ENCODE results near the gene MEIS2.

The MEIS2 gene

DNA sequence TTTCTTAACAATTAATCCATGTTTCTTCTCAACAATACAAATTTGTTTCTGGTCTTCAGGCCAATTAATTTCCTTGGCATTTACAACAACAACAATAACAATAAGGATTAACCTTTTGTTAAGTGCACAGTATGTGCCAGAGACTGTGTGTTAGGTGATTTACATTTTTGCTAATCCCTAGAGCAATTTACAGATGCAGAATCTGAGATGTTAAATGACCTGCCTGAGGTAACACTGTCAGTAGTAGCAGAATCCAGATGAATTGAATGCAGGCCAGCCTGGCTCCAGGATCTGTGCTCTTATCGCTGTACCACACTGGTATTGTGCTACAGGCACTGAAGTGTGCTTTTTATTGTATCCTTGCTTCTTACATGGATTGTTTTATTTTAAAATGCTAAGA lies 122.2 kb downstream of the MEIS2 start (continued):
- TF ChIP-seq, protein P1, sequence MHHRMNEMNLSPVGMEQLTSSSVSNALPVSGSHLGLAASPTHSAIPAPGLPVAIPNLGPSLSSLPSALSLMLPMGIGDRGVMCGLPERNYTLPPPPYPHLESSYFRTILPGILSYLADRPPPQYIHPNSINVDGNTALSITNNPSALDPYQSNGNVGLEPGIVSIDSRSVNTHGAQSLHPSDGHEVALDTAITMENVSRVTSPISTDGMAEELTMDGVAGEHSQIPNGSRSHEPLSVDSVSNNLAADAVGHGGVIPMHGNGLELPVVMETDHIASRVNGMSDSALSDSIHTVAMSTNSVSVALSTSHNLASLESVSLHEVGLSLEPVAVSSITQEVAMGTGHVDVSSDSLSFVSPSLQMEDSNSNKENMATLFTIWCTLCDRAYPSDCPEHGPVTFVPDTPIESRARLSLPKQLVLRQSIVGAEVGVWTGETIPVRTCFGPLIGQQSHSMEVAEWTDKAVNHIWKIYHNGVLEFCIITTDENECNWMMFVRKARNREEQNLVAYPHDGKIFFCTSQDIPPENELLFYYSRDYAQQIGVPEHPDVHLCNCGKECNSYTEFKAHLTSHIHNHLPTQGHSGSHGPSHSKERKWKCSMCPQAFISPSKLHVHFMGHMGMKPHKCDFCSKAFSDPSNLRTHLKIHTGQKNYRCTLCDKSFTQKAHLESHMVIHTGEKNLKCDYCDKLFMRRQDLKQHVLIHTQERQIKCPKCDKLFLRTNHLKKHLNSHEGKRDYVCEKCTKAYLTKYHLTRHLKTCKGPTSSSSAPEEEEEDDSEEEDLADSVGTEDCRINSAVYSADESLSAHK (tag by site-specific recombination; IDR thresholded peaks at IDR 0.05) = no peak
- TF ChIP-seq, protein P2, sequence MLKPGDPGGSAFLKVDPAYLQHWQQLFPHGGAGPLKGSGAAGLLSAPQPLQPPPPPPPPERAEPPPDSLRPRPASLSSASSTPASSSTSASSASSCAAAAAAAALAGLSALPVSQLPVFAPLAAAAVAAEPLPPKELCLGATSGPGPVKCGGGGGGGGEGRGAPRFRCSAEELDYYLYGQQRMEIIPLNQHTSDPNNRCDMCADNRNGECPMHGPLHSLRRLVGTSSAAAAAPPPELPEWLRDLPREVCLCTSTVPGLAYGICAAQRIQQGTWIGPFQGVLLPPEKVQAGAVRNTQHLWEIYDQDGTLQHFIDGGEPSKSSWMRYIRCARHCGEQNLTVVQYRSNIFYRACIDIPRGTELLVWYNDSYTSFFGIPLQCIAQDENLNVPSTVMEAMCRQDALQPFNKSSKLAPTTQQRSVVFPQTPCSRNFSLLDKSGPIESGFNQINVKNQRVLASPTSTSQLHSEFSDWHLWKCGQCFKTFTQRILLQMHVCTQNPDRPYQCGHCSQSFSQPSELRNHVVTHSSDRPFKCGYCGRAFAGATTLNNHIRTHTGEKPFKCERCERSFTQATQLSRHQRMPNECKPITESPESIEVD (tag by site-specific recombination; IDR thresholded peaks at IDR 0.05) = no peak; the same call in 1 of the 2 replicates
- no peak for TF ChIP-seq ZFP41 (tag by site-specific recombination; IDR thresholded peaks at IDR 0.05; ENCODE audit: borderline replicate concordance)
- no peak for TF ChIP-seq ZNF391 (tag by site-specific recombination; IDR thresholded peaks at IDR 0.05; ENCODE audit: borderline replicate concordance, low read depth)
- TF ChIP-seq SALL2 (tag by site-specific recombination; IDR thresholded peaks at IDR 0.05; ENCODE audit: borderline replicate concordance) = no peak

DNA sequence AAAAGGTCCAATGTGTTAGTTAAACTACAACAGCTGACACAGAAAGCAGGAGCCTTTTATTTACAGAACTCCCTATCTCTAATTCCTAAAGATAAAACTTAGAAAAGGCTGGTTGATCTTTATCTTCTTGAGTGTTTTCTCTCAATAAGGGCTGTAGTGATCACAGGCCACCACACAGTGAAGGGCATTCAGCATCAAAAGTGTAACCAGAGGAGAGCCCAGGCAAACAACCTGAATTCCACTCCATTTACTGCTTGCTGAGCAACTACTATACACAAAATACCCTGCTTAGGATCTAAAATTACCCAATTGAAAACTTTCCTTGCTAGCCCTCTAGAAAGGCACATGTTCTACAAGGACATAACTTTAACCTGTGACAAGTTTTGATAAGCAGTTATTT lies 122.7 kb downstream of the MEIS2 start:
- ChIA-PET POLR2A (interaction anchor here (1.0 kb wide), 1 partner anchor 123 kb away, joined by 5 read pairs; the partner anchor contains the start of gene MEIS2), CTCF (no interaction called here)
- no peaks in the 10 kb centered on the region for H3K36me3 ChIP-seq (ENCODE audit: control insufficient read depth in 2 of 2, insufficient read depth in 1 of 2, low read length in 2 of 2)
- H3K4me1 ChIP-seq (ENCODE audit: control insufficient read depth, insufficient read depth, low read length) = peaks cover 7% of the 10 kb centered on the region; the same call in 1 of the 2 replicates
- H3K9me3 ChIP-seq (ENCODE audit: control insufficient read depth, insufficient read depth, low read depth, low read length) = no peaks in the 10 kb centered on the region
- TF ChIP-seq ZNF664 (tag by site-specific recombination; IDR thresholded peaks at IDR 0.05) (peak; percentile 91), ZNF548 (tag by site-specific recombination; IDR thresholded peaks at IDR 0.05) (no peak)
- H3K4me3 ChIP-seq (ENCODE audit: low read depth, low read length) = no peak overlapping the region
- H3K27ac ChIP-seq (ENCODE audit: extremely low read depth, low read depth, low read length) = no peak overlapping the region

DNA sequence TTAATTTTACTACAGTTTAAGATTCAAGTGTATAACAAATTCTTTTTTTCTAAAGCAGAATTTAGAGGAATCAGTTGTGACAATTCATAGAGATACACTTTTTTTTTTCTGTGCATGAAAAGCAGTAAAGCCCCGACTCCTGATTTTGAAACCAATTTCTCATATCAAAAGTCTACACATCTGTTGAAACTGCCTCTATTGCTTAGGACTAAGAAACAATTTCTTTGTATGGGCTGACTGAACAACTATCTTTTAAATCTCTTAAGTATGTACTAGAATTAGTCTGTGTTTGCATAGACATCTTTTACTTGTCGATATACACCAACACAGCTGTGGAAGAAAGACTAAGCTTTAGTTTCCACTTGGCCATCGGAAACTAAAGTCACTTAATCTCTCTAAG lies 127.6 kb downstream of the MEIS2 start:
- no peaks in the 10 kb centered on the region for H3K9me3 ChIP-seq (ENCODE audit: control insufficient read depth, insufficient read depth, low read depth, low read length)
- peaks cover 9% of the 10 kb centered on the region; the same call in 1 of the 2 replicates for H3K4me1 ChIP-seq (ENCODE audit: control insufficient read depth, insufficient read depth, low read length)
- H3K27ac ChIP-seq (ENCODE audit: extremely low read depth, low read depth, low read length) = no peak overlapping the region
- ChIA-PET POLR2A (no interaction called here), CTCF (no interaction called here)
- TF ChIP-seq KLF1 (tag by site-specific recombination; IDR thresholded peaks at IDR 0.05) (no peak), SP3 (tag by site-specific recombination; IDR thresholded peaks at IDR 0.05) (no peak), ZNF121 (tag by site-specific recombination; IDR thresholded peaks at IDR 0.05) (no peak), ZNF558 (tag by site-specific recombination; IDR thresholded peaks at IDR 0.05) (no peak), ZNF426 (tag by site-specific recombination; IDR thresholded peaks at IDR 0.05) (no peak)
- TF ChIP-seq, protein P3, sequence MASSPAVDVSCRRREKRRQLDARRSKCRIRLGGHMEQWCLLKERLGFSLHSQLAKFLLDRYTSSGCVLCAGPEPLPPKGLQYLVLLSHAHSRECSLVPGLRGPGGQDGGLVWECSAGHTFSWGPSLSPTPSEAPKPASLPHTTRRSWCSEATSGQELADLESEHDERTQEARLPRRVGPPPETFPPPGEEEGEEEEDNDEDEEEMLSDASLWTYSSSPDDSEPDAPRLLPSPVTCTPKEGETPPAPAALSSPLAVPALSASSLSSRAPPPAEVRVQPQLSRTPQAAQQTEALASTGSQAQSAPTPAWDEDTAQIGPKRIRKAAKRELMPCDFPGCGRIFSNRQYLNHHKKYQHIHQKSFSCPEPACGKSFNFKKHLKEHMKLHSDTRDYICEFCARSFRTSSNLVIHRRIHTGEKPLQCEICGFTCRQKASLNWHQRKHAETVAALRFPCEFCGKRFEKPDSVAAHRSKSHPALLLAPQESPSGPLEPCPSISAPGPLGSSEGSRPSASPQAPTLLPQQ (tag by site-specific recombination; IDR thresholded peaks at IDR 0.05) = no peak
- H3K36me3 ChIP-seq (ENCODE audit: control insufficient read depth in 2 of 2, insufficient read depth in 1 of 2, low read length in 2 of 2) = peaks cover 0 to 2% of the 10 kb centered on the region in 2 experiments; a peak in 1 of 3 replicates
- H3K4me3 ChIP-seq (ENCODE audit: low read depth, low read length) = no peak overlapping the region

DNA sequence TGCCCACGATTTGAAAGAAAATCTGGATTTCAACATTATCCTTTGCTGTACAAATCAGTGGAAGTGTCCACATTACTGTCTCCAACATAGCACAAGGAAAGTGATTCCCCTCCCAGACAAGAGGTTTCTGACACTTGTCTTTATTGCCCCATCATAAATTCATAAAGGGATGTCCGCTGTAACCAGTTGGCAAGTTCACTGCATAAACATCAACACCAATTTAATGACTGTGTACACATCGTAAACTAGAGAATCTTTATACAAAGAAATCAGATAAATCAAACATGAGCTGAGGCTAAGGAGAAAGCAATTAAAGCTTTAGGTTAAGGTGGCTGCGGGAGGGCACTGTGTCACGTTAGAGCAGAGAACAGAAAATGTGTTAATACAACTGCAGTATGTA lies 129.8 kb downstream of the MEIS2 start:
- CTCF ChIA-PET = no interaction called here
- H3K36me3 ChIP-seq (ENCODE audit: control insufficient read depth in 2 of 2, insufficient read depth in 1 of 2, low read length in 2 of 2) = peaks cover 0 to 3% of the 10 kb centered on the region in 2 experiments; a peak in 1 of 3 replicates
- H3K4me3 ChIP-seq (ENCODE audit: low read depth, low read length) = no peak overlapping the region
- H3K4me1 ChIP-seq (ENCODE audit: control insufficient read depth, insufficient read depth, low read length) = peaks cover 8% of the 10 kb centered on the region; the same call in 1 of the 2 replicates
- H3K27ac ChIP-seq (ENCODE audit: extremely low read depth, low read depth, low read length) = no peak overlapping the region
- POLR2A ChIA-PET = no interaction called here
- H3K9me3 ChIP-seq (ENCODE audit: control insufficient read depth, insufficient read depth, low read depth, low read length) = no peaks in the 10 kb centered on the region
- TF ChIP-seq GLIS1 (tag by site-specific recombination; IDR thresholded peaks at IDR 0.05) = peak; percentile 77
- TF ChIP-seq, protein P1 (tag by site-specific recombination; IDR thresholded peaks at IDR 0.05) = peak; percentile 91
- no peak for TF ChIP-seq ZNF837 (tag by site-specific recombination; IDR thresholded peaks at IDR 0.05)
- TF ChIP-seq SP7 (tag by site-specific recombination; IDR thresholded peaks at IDR 0.05) = peak; percentile 87
- TF ChIP-seq YY2 (tag by site-specific recombination; IDR thresholded peaks at IDR 0.05) = 0 out of 2 replicates have a peak, but pooled peaks have one; percentile 26
- TF ChIP-seq, protein P4, sequence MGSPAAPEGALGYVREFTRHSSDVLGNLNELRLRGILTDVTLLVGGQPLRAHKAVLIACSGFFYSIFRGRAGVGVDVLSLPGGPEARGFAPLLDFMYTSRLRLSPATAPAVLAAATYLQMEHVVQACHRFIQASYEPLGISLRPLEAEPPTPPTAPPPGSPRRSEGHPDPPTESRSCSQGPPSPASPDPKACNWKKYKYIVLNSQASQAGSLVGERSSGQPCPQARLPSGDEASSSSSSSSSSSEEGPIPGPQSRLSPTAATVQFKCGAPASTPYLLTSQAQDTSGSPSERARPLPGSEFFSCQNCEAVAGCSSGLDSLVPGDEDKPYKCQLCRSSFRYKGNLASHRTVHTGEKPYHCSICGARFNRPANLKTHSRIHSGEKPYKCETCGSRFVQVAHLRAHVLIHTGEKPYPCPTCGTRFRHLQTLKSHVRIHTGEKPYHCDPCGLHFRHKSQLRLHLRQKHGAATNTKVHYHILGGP (tag by site-specific recombination; IDR thresholded peaks at IDR 0.05) = peak; percentile 89
- TF ChIP-seq, protein P5, sequence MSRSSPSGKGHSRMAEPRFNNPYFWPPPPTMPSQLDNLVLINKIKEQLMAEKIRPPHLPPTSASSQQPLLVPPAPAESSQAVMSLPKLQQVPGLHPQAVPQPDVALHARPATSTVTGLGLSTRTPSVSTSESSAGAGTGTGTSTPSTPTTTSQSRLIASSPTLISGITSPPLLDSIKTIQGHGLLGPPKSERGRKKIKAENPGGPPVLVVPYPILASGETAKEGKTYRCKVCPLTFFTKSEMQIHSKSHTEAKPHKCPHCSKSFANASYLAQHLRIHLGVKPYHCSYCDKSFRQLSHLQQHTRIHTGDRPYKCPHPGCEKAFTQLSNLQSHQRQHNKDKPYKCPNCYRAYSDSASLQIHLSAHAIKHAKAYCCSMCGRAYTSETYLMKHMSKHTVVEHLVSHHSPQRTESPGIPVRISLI (tag by site-specific recombination; IDR thresholded peaks at IDR 0.05) = no peak
- no peak for TF ChIP-seq KLF1 (tag by site-specific recombination; IDR thresholded peaks at IDR 0.05)

Data from HEK293 (cell line).